Measurements from ENCODE around the gene LBR.

DNA sequence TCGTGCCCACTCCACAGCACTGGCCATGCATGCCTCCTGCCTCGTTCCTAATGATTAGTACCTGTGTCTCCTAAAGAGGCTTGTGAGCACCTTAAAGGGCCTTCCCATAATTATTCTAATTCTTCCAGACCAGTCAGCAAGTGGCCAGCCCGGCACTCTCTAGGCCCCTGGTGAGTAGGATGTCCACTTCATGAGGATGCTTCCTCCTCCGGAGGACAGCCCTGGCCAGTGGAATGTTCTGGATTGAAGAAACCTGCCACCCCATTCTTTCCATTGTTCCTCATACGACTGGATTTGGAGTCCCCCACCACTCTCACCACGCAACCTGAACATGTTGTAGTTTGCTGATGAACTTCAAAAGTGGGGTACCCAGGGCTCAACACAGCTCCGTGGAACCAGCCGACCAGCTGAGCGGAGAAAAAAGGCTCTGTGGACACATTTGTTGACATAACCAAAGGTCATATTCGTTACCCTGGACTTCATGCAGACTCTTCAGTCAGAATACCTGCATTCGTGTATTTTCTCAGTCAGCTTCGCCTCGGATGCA, 46.7 kb upstream of the LBR start:
- TF ChIP-seq, protein P1, sequence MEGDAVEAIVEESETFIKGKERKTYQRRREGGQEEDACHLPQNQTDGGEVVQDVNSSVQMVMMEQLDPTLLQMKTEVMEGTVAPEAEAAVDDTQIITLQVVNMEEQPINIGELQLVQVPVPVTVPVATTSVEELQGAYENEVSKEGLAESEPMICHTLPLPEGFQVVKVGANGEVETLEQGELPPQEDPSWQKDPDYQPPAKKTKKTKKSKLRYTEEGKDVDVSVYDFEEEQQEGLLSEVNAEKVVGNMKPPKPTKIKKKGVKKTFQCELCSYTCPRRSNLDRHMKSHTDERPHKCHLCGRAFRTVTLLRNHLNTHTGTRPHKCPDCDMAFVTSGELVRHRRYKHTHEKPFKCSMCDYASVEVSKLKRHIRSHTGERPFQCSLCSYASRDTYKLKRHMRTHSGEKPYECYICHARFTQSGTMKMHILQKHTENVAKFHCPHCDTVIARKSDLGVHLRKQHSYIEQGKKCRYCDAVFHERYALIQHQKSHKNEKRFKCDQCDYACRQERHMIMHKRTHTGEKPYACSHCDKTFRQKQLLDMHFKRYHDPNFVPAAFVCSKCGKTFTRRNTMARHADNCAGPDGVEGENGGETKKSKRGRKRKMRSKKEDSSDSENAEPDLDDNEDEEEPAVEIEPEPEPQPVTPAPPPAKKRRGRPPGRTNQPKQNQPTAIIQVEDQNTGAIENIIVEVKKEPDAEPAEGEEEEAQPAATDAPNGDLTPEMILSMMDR (IDR thresholded peaks at IDR 0.05; ENCODE audit: low read length), result no peak
- TF ChIP-seq EZH2 (IDR thresholded peaks at IDR 0.05; ENCODE audit: borderline replicate concordance, low read length), result no peak

Measured in OCI-LY1 (cell line).